WTC11 (cell line): Measurements from ENCODE around the gene PDLIM1. TPM values are rescaled to one million over a fixed set of nuclear protein-coding genes. Genes with fewer than 3 reads are reported as not detected.

Experiments
- ATAC-seq: fragments of 200-7000 bp; cut with Tn5 transposase; 2 replicates; pipeline ENCODE4 v1.10.0; 2021; ENCODE audit warnings: mild to moderate bottlenecking, moderate library complexity
- CTCF ChIA-PET: fragments of 300-600 bp; sonication (Branson Sonifier 250); formaldehyde crosslinking; loops from one replicate; lab custom pipeline; 2021; ENCODE audit warnings: antibody characterized with exemption; lab: Charles Lee
- POLR2A ChIA-PET: fragments of 350-600 bp; sonication (Branson Sonifier 250); formaldehyde crosslinking; loops from one replicate; lab custom pipeline; 2021; ENCODE audit warnings: antibody characterized with exemption; lab: Charles Lee
- DNase-seq: peaks from one replicate; pipeline ENCODE4 v3.0.0; 2021; ENCODE audit warnings: low spot score
- H3K27ac Mint-ChIP-seq: 2 replicates; pipeline ENCODE4 v1.8.0; 2021; ENCODE audit warnings: mixed read lengths
- H3K27me3 Mint-ChIP-seq: 2 replicates; pipeline ENCODE4 v1.8.0; 2021; ENCODE audit warnings: low read depth, mild to moderate bottlenecking, moderate library complexity, mixed read lengths
- H3K36me3 Mint-ChIP-seq: 2 replicates; pipeline ENCODE4 v1.8.0; 2021; ENCODE audit warnings: mixed read lengths
- H3K4me1 Mint-ChIP-seq: 2 replicates; pipeline ENCODE4 v1.8.0; 2022; ENCODE audit warnings: mixed read lengths
- H3K4me3 Mint-ChIP-seq: 2 replicates; pipeline ENCODE4 v1.8.0; 2021; ENCODE audit warnings: mild to moderate bottlenecking, moderate library complexity, mixed read lengths
- H3K9me3 Mint-ChIP-seq: 2 replicates; pipeline ENCODE4 v1.8.0; 2021; ENCODE audit warnings: mixed read lengths
- AR ChIP-seq: fragments of 250-450 bp; sonication (Bioruptor Pico); IDR thresholded peaks from 2 replicates; pipeline ENCODE4 v1.9.0; 2021; ENCODE audit warnings: mild to moderate bottlenecking
- ARID4B ChIP-seq: sonication (generic); formaldehyde crosslinking; IDR thresholded peaks from 2 replicates; pipeline ENCODE4 v1.8.0; 2023; ENCODE audit warnings: missing genetic modification reagents, mild to moderate bottlenecking, borderline replicate concordance
- ATF1 ChIP-seq: sonication (generic); formaldehyde crosslinking; IDR thresholded peaks from 2 replicates; pipeline ENCODE4 v1.8.1; 2023; ENCODE audit warnings: mild to moderate bottlenecking, moderate library complexity, missing genetic modification reagents
- E2F5 ChIP-seq: sonication (generic); formaldehyde crosslinking; IDR thresholded peaks from 2 replicates; pipeline ENCODE4 v1.8.1; 2022; ENCODE audit warnings: mild to moderate bottlenecking, moderate library complexity, missing genetic modification reagents
- EMX1 ChIP-seq: fragments of 250-450 bp; sonication (Bioruptor Pico); IDR thresholded peaks from 2 replicates; pipeline ENCODE4 v1.8.0; 2021; ENCODE audit warnings: mild to moderate bottlenecking
- FOXP4 ChIP-seq: sonication (generic); formaldehyde crosslinking; IDR thresholded peaks from 2 replicates; pipeline ENCODE4 v1.8.0; 2022; ENCODE audit warnings: mild to moderate bottlenecking, missing genetic modification reagents
- GRHL2 ChIP-seq: fragments of 250-450 bp; sonication (Bioruptor Pico); IDR thresholded peaks from 2 replicates; pipeline ENCODE4 v1.8.0; 2022; ENCODE audit warnings: mild to moderate bottlenecking, moderate library complexity; ENCODE audit not compliant: insufficient replicate concordance, severe bottlenecking
- IRF2 ChIP-seq: sonication (generic); formaldehyde crosslinking; IDR thresholded peaks from 2 replicates; pipeline ENCODE4 v1.8.0; 2022; ENCODE audit warnings: low read depth, missing genetic modification reagents, borderline replicate concordance
- MLX ChIP-seq: sonication (generic); formaldehyde crosslinking; IDR thresholded peaks from 2 replicates; pipeline ENCODE4 v1.8.1; 2023; ENCODE audit warnings: mild to moderate bottlenecking, missing genetic modification reagents, moderate library complexity
- NFYB ChIP-seq: sonication (generic); formaldehyde crosslinking; conservative IDR thresholded peaks from 2 replicates; pipeline ENCODE4 v1.8.0; 2022; ENCODE audit warnings: low read depth, missing genetic modification reagents
- RORB ChIP-seq: fragments of 250-450 bp; sonication (Bioruptor Pico); IDR thresholded peaks from 2 replicates; pipeline ENCODE4 v1.9.0; 2021; ENCODE audit warnings: mild to moderate bottlenecking
- SOX15 ChIP-seq: fragments of 250-450 bp; sonication (Bioruptor Pico); IDR thresholded peaks from 2 replicates; pipeline ENCODE4 v1.9.0; 2021; ENCODE audit warnings: mild to moderate bottlenecking
- SP1 ChIP-seq: sonication (generic); formaldehyde crosslinking; conservative IDR thresholded peaks from 2 replicates; pipeline ENCODE4 v1.8.1; 2022; ENCODE audit warnings: missing genetic modification reagents
- STAT6 ChIP-seq: sonication (generic); formaldehyde crosslinking; conservative IDR thresholded peaks from 2 replicates; pipeline ENCODE4 v1.8.1; 2023; ENCODE audit warnings: mild to moderate bottlenecking, low read depth, missing genetic modification reagents, moderate library complexity
- TEAD1 ChIP-seq: sonication (generic); formaldehyde crosslinking; IDR thresholded peaks from 2 replicates; pipeline ENCODE4 v1.8.0; 2022; ENCODE audit warnings: mild to moderate bottlenecking, missing genetic modification reagents
- USF1 ChIP-seq: sonication (generic); formaldehyde crosslinking; IDR thresholded peaks from 2 replicates; pipeline ENCODE4 v1.8.0; 2022; ENCODE audit warnings: mild to moderate bottlenecking, missing genetic modification reagents
- ZBTB43 ChIP-seq: sonication (generic); formaldehyde crosslinking; IDR thresholded peaks from 2 replicates; pipeline ENCODE4 v1.8.1; 2023; ENCODE audit warnings: mild to moderate bottlenecking, missing genetic modification reagents
- ZNF263 ChIP-seq: sonication (generic); formaldehyde crosslinking; IDR thresholded peaks from 2 replicates; pipeline ENCODE4 v1.8.1; 2022; ENCODE audit warnings: low read depth, mild to moderate bottlenecking, moderate library complexity, missing genetic modification reagents
- ZNF317 ChIP-seq: sonication (generic); formaldehyde crosslinking; IDR thresholded peaks from 2 replicates; pipeline ENCODE4 v1.8.1; 2023; ENCODE audit warnings: low read depth, mild to moderate bottlenecking, moderate library complexity, missing genetic modification reagents, borderline replicate concordance
- ZSCAN18 ChIP-seq: fragments of 250-450 bp; sonication (Bioruptor Pico); IDR thresholded peaks from 2 replicates; pipeline ENCODE4 v2.1.2; 2022; ENCODE audit warnings: mild to moderate bottlenecking, moderate library complexity
- total RNA-seq: library from RNA; stranded (reverse); gene quantifications from 3 replicates; pipeline ENCODE4 v1.2.3, GENCODE V29; 2021

The PDLIM1 gene
- total RNA-seq, 1 experiment from 2014 or later = 223 TPM

- Mint-ChIP-seq H3K9me3 (peaks cover 5% of the 10 kb centered on the region; the same call in 1 of the 2 replicates), H3K4me3 (no peak overlapping the region), H3K27ac (no peak overlapping the region), H3K27me3 (no peaks in the 10 kb centered on the region), H3K36me3 (no peaks in the 10 kb centered on the region), H3K4me1 (peaks cover 10% of the 10 kb centered on the region)
- DNase-seq = no peak
- TF ChIP-seq IRF2 = no peak
- TF ChIP-seq ZSCAN18 (CRISPR knock-in tag) = no peak
- TF ChIP-seq ZNF317 (CRISPR knock-in tag) = no peak
- no peak for TF ChIP-seq NFYB (CRISPR knock-in tag)
- TF ChIP-seq TEAD1 (CRISPR knock-in tag) = no peak
- no peak for TF ChIP-seq ATF1
- TF ChIP-seq SOX15 = no peak
- no peak for TF ChIP-seq E2F5 (CRISPR knock-in tag)
- TF ChIP-seq RORB (CRISPR knock-in tag) = no peak
- no peak for TF ChIP-seq AR
- no peak for TF ChIP-seq MLX (CRISPR knock-in tag)
- no peak for TF ChIP-seq EMX1
- no peak for TF ChIP-seq ZBTB43 (CRISPR knock-in tag)
- TF ChIP-seq ZNF263 (CRISPR knock-in tag) = no peak
- no peak for TF ChIP-seq SP1 (CRISPR knock-in tag)
- TF ChIP-seq STAT6 (CRISPR knock-in tag) = no peak
- TF ChIP-seq ARID4B (CRISPR knock-in tag) = no peak
- TF ChIP-seq FOXP4 (CRISPR knock-in tag) = no peak
- no peak for TF ChIP-seq GRHL2
- no peak for TF ChIP-seq USF1 (CRISPR knock-in tag)
- no peak for ATAC-seq
- CTCF ChIA-PET = interaction anchor here (1.1 to 1.4 kb wide), 2 partner anchors 55 to 108 kb away, joined by 3 to 7 read pairs; no protein-coding TSS in a partner anchor
- POLR2A ChIA-PET = no interaction called here
Measured at GRCh38 chr10:95187617-95188016, 103.2 kb downstream of the PDLIM1 start.
